ENCODE measurements around the gene PCDHB13.
"Not testable (repeated sequence)": the region's sequence is repeated elsewhere in the genome, so short reads cannot be mapped to it uniquely, and the experiment has no call there.

Gene PCDHB13

GRCh38 chr5:141245250-141245717, 31.6 kb downstream of the PCDHB13 start, which contains the start of gene PCDHB15:
Gene PCDHB15, plus strand, starts transcription at chr5:141245395. Its CDS starts 184 bp downstream, at chr5:141245579.
- Histone ChIP-seq H3K9me3 (ENCODE audit: control insufficient read depth, insufficient read depth, low read depth, low read length) (no peaks in the 10 kb centered on the region; the same call in 1 of the 2 replicates), H3K36me3 (ENCODE audit: control insufficient read depth in 2 of 2, insufficient read depth in 1 of 2, low read length in 2 of 2) (no peaks in the 10 kb centered on the region), H3K27ac (ENCODE audit: extremely low read depth, low read depth, low read length) (no peak within 1 kb of the TSS), H3K4me3 (ENCODE audit: low read depth, low read length) (peak within 1 kb of the TSS; percentile 15), H3K4me1 (ENCODE audit: control insufficient read depth, insufficient read depth, low read length) (no peaks in the 10 kb centered on the region)
- peak; percentile 75 for TF ChIP-seq ZNF654 (tag by site-specific recombination; IDR thresholded peaks at IDR 0.05; ENCODE audit: low read depth)
- TF ChIP-seq ZBTB17 (tag by site-specific recombination; IDR thresholded peaks at IDR 0.05): peak; percentile 74
- TF ChIP-seq ZNF10 (tag by site-specific recombination; IDR thresholded peaks at IDR 0.05): no peak
- TF ChIP-seq ZNF501 (tag by site-specific recombination; IDR thresholded peaks at IDR 0.05): no peak
- TF ChIP-seq ZNF660 (tag by site-specific recombination; IDR thresholded peaks at IDR 0.05): 0 out of 2 replicates have a peak, but pooled peaks have one; percentile 29
- CTCF ChIA-PET: interaction anchor here (0.5 to 3.2 kb wide), 22 partner anchors 11 to 1183 kb away, joined by 3 to 18 read pairs (median 4); partner anchors contain the start of genes PCDHB7, PCDHB9, PCDHGA2 and PCDHGA6
- POLR2A ChIA-PET: no interaction called here

GRCh38 chr5:141246971-141247370, 33.3 kb downstream of the PCDHB13 start:
- POLR2A ChIA-PET; H3K9me3 ChIP-seq (ENCODE audit: control insufficient read depth, insufficient read depth, low read depth, low read length); H3K4me3 ChIP-seq (ENCODE audit: low read depth, low read length); H3K4me1 ChIP-seq (ENCODE audit: control insufficient read depth, insufficient read depth, low read length); H3K36me3 ChIP-seq (ENCODE audit: control insufficient read depth in 2 of 2, insufficient read depth in 1 of 2, low read length in 2 of 2); H3K27ac ChIP-seq (ENCODE audit: extremely low read depth, low read depth, low read length): not testable (repeated sequence)
- CTCF ChIA-PET: interaction anchor here (3.2 kb wide), 1 partner anchor 311 kb away, joined by 18 read pairs; no protein-coding TSS in a partner anchor

DNA sequence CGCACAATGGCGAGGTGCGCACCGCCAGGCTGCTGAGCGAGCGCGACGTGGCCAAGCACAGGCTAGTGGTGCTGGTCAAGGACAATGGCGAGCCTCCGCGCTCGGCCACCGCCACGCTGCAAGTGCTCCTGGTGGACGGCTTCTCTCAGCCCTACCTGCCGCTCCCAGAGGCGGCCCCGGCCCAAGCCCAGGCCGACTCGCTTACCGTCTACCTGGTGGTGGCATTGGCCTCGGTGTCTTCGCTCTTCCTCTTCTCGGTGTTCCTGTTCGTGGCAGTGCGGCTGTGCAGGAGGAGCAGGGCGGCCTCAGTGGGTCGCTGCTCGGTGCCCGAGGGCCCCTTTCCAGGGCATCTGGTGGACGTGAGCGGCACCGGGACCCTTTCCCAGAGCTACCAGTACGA, 33.7 kb downstream of the PCDHB13 start:
- H3K36me3 ChIP-seq (ENCODE audit: control insufficient read depth in 2 of 2, insufficient read depth in 1 of 2, low read length in 2 of 2); H3K4me3 ChIP-seq (ENCODE audit: low read depth, low read length); CTCF ChIA-PET; H3K27ac ChIP-seq (ENCODE audit: extremely low read depth, low read depth, low read length); POLR2A ChIA-PET; H3K9me3 ChIP-seq (ENCODE audit: control insufficient read depth, insufficient read depth, low read depth, low read length); H3K4me1 ChIP-seq (ENCODE audit: control insufficient read depth, insufficient read depth, low read length): not testable (repeated sequence)

- H3K27ac ChIP-seq (ENCODE audit: extremely low read depth, low read depth, low read length): no peak overlapping the region
- TF ChIP-seq ZNF175 (tag by site-specific recombination; IDR thresholded peaks at IDR 0.05): no peak
- TF ChIP-seq ZNF777 (tag by site-specific recombination; IDR thresholded peaks at IDR 0.05; ENCODE audit: borderline replicate concordance): no peak
- no peak for TF ChIP-seq ZBTB7A (tag by site-specific recombination; IDR thresholded peaks at IDR 0.05; ENCODE audit: low read depth)
- TF ChIP-seq ZSCAN16 (tag by site-specific recombination; IDR thresholded peaks at IDR 0.05): no peak
- TF ChIP-seq ZNF571 (tag by site-specific recombination; IDR thresholded peaks at IDR 0.05): no peak
- no peak for TF ChIP-seq ZNF548 (tag by site-specific recombination; IDR thresholded peaks at IDR 0.05)
- TF ChIP-seq, protein P1, sequence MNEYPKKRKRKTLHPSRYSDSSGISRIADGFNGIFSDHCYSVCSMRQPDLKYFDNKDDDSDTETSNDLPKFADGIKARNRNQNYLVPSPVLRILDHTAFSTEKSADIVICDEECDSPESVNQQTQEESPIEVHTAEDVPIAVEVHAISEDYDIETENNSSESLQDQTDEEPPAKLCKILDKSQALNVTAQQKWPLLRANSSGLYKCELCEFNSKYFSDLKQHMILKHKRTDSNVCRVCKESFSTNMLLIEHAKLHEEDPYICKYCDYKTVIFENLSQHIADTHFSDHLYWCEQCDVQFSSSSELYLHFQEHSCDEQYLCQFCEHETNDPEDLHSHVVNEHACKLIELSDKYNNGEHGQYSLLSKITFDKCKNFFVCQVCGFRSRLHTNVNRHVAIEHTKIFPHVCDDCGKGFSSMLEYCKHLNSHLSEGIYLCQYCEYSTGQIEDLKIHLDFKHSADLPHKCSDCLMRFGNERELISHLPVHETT (tag by site-specific recombination; IDR thresholded peaks at IDR 0.05): no peak
- TF ChIP-seq ZNF747 (tag by site-specific recombination; IDR thresholded peaks at IDR 0.05): no peak
- TF ChIP-seq, protein P2, sequence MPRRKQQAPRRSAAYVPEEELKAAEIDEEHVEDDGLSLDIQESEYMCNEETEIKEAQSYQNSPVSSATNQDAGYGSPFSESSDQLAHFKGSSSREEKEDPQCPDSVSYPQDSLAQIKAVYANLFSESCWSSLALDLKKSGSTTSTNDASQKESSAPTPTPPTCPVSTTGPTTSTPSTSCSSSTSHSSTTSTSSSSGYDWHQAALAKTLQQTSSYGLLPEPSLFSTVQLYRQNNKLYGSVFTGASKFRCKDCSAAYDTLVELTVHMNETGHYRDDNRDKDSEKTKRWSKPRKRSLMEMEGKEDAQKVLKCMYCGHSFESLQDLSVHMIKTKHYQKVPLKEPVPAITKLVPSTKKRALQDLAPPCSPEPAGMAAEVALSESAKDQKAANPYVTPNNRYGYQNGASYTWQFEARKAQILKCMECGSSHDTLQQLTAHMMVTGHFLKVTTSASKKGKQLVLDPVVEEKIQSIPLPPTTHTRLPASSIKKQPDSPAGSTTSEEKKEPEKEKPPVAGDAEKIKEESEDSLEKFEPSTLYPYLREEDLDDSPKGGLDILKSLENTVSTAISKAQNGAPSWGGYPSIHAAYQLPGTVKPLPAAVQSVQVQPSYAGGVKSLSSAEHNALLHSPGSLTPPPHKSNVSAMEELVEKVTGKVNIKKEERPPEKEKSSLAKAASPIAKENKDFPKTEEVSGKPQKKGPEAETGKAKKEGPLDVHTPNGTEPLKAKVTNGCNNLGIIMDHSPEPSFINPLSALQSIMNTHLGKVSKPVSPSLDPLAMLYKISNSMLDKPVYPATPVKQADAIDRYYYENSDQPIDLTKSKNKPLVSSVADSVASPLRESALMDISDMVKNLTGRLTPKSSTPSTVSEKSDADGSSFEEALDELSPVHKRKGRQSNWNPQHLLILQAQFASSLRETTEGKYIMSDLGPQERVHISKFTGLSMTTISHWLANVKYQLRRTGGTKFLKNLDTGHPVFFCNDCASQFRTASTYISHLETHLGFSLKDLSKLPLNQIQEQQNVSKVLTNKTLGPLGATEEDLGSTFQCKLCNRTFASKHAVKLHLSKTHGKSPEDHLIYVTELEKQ (tag by site-specific recombination; IDR thresholded peaks at IDR 0.05; ENCODE audit: borderline replicate concordance): no peak
- TF ChIP-seq ZNF623 (tag by site-specific recombination; IDR thresholded peaks at IDR 0.05): no peak
- no peak for TF ChIP-seq GLI2 (tag by site-specific recombination; IDR thresholded peaks at IDR 0.05; ENCODE audit: borderline replicate concordance, low read depth)
- no peak for TF ChIP-seq KLF8 (tag by site-specific recombination; IDR thresholded peaks at IDR 0.05)
- TF ChIP-seq, protein P3, sequence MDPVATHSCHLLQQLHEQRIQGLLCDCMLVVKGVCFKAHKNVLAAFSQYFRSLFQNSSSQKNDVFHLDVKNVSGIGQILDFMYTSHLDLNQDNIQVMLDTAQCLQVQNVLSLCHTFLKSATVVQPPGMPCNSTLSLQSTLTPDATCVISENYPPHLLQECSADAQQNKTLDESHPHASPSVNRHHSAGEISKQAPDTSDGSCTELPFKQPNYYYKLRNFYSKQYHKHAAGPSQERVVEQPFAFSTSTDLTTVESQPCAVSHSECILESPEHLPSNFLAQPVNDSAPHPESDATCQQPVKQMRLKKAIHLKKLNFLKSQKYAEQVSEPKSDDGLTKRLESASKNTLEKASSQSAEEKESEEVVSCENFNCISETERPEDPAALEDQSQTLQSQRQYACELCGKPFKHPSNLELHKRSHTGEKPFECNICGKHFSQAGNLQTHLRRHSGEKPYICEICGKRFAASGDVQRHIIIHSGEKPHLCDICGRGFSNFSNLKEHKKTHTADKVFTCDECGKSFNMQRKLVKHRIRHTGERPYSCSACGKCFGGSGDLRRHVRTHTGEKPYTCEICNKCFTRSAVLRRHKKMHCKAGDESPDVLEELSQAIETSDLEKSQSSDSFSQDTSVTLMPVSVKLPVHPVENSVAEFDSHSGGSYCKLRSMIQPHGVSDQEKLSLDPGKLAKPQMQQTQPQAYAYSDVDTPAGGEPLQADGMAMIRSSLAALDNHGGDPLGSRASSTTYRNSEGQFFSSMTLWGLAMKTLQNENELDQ (tag by site-specific recombination; IDR thresholded peaks at IDR 0.05; ENCODE audit: low read depth): no peak
- TF ChIP-seq ZNF585B (tag by site-specific recombination; IDR thresholded peaks at IDR 0.05): no peak
- no peak for TF ChIP-seq ZBTB17 (tag by site-specific recombination; IDR thresholded peaks at IDR 0.05)
- no peaks in the 10 kb centered on the region for H3K36me3 ChIP-seq (ENCODE audit: control insufficient read depth in 2 of 2, insufficient read depth in 1 of 2, low read length in 2 of 2)
- no peak overlapping the region for H3K4me3 ChIP-seq (ENCODE audit: low read depth, low read length)
- CTCF ChIA-PET: no interaction called here
- no peaks in the 10 kb centered on the region for H3K4me1 ChIP-seq (ENCODE audit: control insufficient read depth, insufficient read depth, low read length)
- no peaks in the 10 kb centered on the region for H3K9me3 ChIP-seq (ENCODE audit: control insufficient read depth, insufficient read depth, low read depth, low read length)
- POLR2A ChIA-PET: no interaction called here
Measured at GRCh38 chr5:141250576-141250975, 36.9 kb downstream of the PCDHB13 start.
